NCI-H2107 treated with DMSO at 0.1 percent for 48 hours (cell line): ENCODE data around the gene S1PR3.

Experiments used
- DNase-seq: peaks from one replicate; lab custom pipeline; 2025; ENCODE audit not compliant: unreplicated experiment; lab: John Stamatoyannopoulos, UW

Gene S1PR3

GRCh38 chr9:89008055-89008743, 16.9 kb downstream of the S1PR3 start:
- DNase-seq: no peak

- DNase-seq: no peak
These were observed 17.7 kb downstream of the S1PR3 start for GRCh38 chr9:89008744-89009545.

- no peak for DNase-seq
These were observed 18.2 kb downstream of the S1PR3 start for GRCh38 chr9:89009546-89009840.

- no peak for DNase-seq
These were observed 18.8 kb downstream of the S1PR3 start for GRCh38 chr9:89010056-89010455.

GRCh38 chr9:89010526-89011111, 19.4 kb downstream of the S1PR3 start:
- no peak for DNase-seq

- DNase-seq: no peak
These were observed 20.4 kb downstream of the S1PR3 start for GRCh38 chr9:89011683-89012082.

GRCh38 chr9:89012294-89013042, 21.2 kb downstream of the S1PR3 start:
- DNase-seq: no peak

GRCh38 chr9:89013660-89014059, 22.4 kb downstream of the S1PR3 start:
- no peak for DNase-seq

GRCh38 chr9:89014153-89014552, 22.9 kb downstream of the S1PR3 start:
- DNase-seq: no peak

GRCh38 chr9:89015336-89015735, 24.1 kb downstream of the S1PR3 start:
- no peak for DNase-seq

GRCh38 chr9:89020754-89021153, 29.5 kb downstream of the S1PR3 start:
- DNase-seq: no peak

GRCh38 chr9:89021154-89021803, 30.0 kb downstream of the S1PR3 start:
- no peak for DNase-seq

GRCh38 chr9:89022001-89022759, 30.9 kb downstream of the S1PR3 start:
- no peak for DNase-seq

- no peak for DNase-seq
These were observed 31.6 kb downstream of the S1PR3 start for GRCh38 chr9:89022902-89023301.

GRCh38 chr9:89023740-89024139, 32.5 kb downstream of the S1PR3 start:
- DNase-seq: no peak

GRCh38 chr9:89024727-89025126, 33.5 kb downstream of the S1PR3 start:
- no peak for DNase-seq

- DNase-seq: no peak
These were observed 34.3 kb downstream of the S1PR3 start for GRCh38 chr9:89025553-89025952.

GRCh38 chr9:89026876-89027275, 35.6 kb downstream of the S1PR3 start:
- DNase-seq: no peak

GRCh38 chr9:89029788-89030187, 38.5 kb downstream of the S1PR3 start:
- no peak for DNase-seq

- DNase-seq: no peak
These were observed 40.9 kb downstream of the S1PR3 start for GRCh38 chr9:89032173-89032572.
